C4-2B (cell line): Measurements from ENCODE around the gene HEPH.
"Not testable (repeated sequence)": the region's sequence is repeated elsewhere in the genome, so short reads cannot be mapped to it uniquely, and the experiment has no call there.

Experiments
- ZFX ChIP-seq: fragments of 450-650 bp; IDR thresholded peaks from 2 replicates; pipeline ENCODE4 v1.6.1; 2017
- TF ChIP-seq, protein P1 (sequence below): fragments of 450-650 bp; conservative IDR thresholded peaks from 2 replicates; pipeline ENCODE4 v1.5.1; 2017; ENCODE audit warnings: mild to moderate bottlenecking

DNA sequence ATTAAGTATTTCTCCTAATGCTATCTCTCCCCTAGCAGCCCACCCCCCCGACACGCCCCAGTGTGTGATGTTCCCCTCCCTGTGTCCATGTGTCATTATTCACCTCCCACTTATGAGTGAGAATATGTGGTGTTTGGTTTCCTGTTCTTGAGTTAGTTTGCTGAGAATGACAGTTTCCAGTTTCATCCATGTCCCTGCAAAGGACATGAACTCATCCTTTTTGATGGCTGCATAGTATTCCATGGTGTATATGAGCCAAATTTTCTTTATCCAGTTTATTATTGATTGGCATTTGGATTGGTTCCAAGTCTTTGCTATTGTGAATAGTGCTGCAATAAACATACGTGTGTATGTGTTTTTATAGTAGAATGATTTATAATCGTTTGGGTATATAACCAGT lies 28.8 kb upstream of the HEPH start:
- TF ChIP-seq, protein P1, sequence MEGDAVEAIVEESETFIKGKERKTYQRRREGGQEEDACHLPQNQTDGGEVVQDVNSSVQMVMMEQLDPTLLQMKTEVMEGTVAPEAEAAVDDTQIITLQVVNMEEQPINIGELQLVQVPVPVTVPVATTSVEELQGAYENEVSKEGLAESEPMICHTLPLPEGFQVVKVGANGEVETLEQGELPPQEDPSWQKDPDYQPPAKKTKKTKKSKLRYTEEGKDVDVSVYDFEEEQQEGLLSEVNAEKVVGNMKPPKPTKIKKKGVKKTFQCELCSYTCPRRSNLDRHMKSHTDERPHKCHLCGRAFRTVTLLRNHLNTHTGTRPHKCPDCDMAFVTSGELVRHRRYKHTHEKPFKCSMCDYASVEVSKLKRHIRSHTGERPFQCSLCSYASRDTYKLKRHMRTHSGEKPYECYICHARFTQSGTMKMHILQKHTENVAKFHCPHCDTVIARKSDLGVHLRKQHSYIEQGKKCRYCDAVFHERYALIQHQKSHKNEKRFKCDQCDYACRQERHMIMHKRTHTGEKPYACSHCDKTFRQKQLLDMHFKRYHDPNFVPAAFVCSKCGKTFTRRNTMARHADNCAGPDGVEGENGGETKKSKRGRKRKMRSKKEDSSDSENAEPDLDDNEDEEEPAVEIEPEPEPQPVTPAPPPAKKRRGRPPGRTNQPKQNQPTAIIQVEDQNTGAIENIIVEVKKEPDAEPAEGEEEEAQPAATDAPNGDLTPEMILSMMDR: not testable (repeated sequence)
- TF ChIP-seq ZFX: not testable (repeated sequence)
